Fibroblast of lung (primary cell): ENCODE results near the gene TIMM8B.

Experiments
- CTCF ChIP-seq, 2 donors: IDR thresholded peaks in 1 of 2; conservative IDR thresholded peaks in 1 of 2; 1 replicate in 1 of 2; 2 replicates in 1 of 2; pipeline ENCODE4 v1.5.1; 2011 to 2012; ENCODE audit warnings: low read length in 2 of 2, control low read depth in 1 of 2, inconsistent platforms in 1 of 2, low read depth in 1 of 2, mild to moderate bottlenecking in 1 of 2
- EZH2 ChIP-seq: IDR thresholded peaks from 2 replicates; pipeline ENCODE4 v1.5.1; 2012; ENCODE audit warnings: low read length, control low read depth, mild to moderate bottlenecking; ENCODE audit errors: missing control alignments

GRCh38 chr11:112106070-112106469 lies 19.5 kb upstream of the TIMM8B start:
- no peak for TF ChIP-seq CTCF (conservative IDR thresholded peaks at IDR 0.05 in 1 of 2, IDR thresholded peaks at IDR 0.05 in 1 of 2; ENCODE audit: low read depth in 1 of 2, low read length in 2 of 2)
- no peak for TF ChIP-seq EZH2
